SW 1271 (cell line): Measurements from ENCODE around the gene GNPTG.

ENCODE experiments used
- DNase-seq, 2 experiments: peaks; one replicate each; lab custom pipeline; 2025; lab: John Stamatoyannopoulos, UW

GNPTG gene

GRCh38 chr16:1394367-1394951, 42.7 kb downstream of the GNPTG start:
- no peak for DNase-seq

GRCh38 chr16:1395444-1396031, 43.8 kb downstream of the GNPTG start:
- no peak for DNase-seq

GRCh38 chr16:1397779-1398178, 46.0 kb downstream of the GNPTG start:
- no peak for DNase-seq

- no peak for DNase-seq
Measured at GRCh38 chr16:1398351-1398750, 46.6 kb downstream of the GNPTG start.

GRCh38 chr16:1398826-1399581, 47.3 kb downstream of the GNPTG start:
- DNase-seq = no peak

GRCh38 chr16:1401061-1401757, 49.5 kb downstream of the GNPTG start:
- no peak for DNase-seq

GRCh38 chr16:1401758-1402154, 50.0 kb downstream of the GNPTG start:
- DNase-seq = no peak

GRCh38 chr16:1403036-1403435, 51.3 kb downstream of the GNPTG start:
- DNase-seq = no peak

GRCh38 chr16:1403733-1404132, 52.0 kb downstream of the GNPTG start:
- no peak for DNase-seq

GRCh38 chr16:1407753-1408152, 56.0 kb downstream of the GNPTG start:
- DNase-seq = no peak

GRCh38 chr16:1408171-1408837, 56.6 kb downstream of the GNPTG start:
- DNase-seq = peak in 1 of 2 experiments; percentile 69

- no peak for DNase-seq
Measured at GRCh38 chr16:1412847-1413246, 61.1 kb downstream of the GNPTG start.
